ENCODE measurements around the gene CNKSR3.

DNA sequence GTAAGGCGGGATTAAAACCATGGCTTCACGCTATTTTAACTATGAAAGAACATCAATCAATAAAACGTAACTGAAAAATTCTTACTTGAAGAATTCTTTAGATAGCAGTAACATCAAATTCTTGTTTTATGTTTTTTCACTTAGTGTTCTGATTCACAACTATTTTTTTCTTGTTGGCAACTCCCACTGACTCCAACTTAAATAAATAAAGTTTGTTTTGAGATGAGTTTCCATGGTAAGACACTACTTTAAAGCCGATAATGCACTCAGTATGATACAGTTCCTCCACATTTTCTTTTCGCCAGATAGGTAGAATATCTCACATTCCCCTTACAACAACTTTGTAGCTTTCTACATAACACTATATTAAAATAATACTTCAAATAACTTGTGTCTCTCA lies 33.1 kb upstream of the CNKSR3 start:
- TF ChIP-seq EZH2 (IDR thresholded peaks at IDR 0.05; ENCODE audit: borderline replicate concordance, low read depth, low read length, severe bottlenecking): no peak
- TF ChIP-seq, protein P1, sequence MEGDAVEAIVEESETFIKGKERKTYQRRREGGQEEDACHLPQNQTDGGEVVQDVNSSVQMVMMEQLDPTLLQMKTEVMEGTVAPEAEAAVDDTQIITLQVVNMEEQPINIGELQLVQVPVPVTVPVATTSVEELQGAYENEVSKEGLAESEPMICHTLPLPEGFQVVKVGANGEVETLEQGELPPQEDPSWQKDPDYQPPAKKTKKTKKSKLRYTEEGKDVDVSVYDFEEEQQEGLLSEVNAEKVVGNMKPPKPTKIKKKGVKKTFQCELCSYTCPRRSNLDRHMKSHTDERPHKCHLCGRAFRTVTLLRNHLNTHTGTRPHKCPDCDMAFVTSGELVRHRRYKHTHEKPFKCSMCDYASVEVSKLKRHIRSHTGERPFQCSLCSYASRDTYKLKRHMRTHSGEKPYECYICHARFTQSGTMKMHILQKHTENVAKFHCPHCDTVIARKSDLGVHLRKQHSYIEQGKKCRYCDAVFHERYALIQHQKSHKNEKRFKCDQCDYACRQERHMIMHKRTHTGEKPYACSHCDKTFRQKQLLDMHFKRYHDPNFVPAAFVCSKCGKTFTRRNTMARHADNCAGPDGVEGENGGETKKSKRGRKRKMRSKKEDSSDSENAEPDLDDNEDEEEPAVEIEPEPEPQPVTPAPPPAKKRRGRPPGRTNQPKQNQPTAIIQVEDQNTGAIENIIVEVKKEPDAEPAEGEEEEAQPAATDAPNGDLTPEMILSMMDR (IDR thresholded peaks at IDR 0.05; ENCODE audit: borderline replicate concordance, extremely low read depth, low read length, poor library complexity, severe bottlenecking): no peak

Data from DND-41 (cell line).